KBM-7 (cell line): Measurements from ENCODE around the gene VPS35.

Source experiments
- DNase-seq: peaks from one replicate; pipeline ENCODE4 v3.0.0-alpha.2; 2015
- in situ Hi-C: fragments of 300-500 bp; cut with MboI; formaldehyde crosslinking; loops from 2 replicates; pipeline ENCODE4 v1.14.3; 2020; ENCODE audit warnings: low sequenced_read_pairs, low pct_unique_long_range_greater_than_20kb, mixed read lengths

VPS35 gene

DNA sequence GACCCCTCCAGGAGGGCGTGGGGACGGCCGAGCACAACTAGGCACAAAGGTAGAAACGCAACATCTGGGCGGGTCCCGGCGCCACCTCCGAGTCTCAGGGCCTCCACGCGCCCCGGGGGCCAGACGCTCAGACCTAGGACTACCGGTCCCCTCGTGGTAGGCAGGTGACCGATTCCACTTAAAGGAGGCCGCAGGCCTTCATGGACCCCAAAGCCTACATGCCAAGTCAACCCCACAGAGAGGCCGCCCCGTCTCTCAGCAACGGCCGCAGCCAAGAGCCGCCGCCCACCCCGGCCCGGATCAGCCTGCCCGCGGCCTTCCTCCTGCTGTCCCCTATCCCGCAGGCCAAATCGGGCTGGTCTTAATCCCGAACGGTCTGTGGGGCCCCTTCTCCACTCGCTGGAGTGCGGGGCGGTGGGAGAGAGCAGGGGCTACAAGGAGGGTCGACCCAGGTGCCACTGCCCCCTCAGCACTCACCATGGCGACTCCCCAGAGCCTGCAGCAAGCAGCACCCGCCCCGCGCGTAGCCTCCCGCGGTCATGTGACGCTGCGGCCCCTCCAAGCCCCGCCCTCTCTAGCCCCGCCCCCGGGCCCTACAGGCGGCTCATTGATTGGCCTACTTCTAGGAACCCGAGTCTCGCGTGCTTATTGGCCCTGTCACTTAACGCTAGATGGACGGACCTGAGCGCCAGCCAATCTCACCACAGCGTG is at the start of gene VPS35:
Gene VPS35 (minus strand): TSS at position 525 of the 711 bp plus-strand sequence. CDS start 45 bp downstream, at position 480.
- in situ Hi-C loops: no loop called here
- peak; percentile 97 for DNase-seq

- no peak for DNase-seq
- in situ Hi-C loops: no loop called here
Measured at GRCh38 chr16:46737621-46738214, 48.7 kb upstream of the VPS35 start.

DNA sequence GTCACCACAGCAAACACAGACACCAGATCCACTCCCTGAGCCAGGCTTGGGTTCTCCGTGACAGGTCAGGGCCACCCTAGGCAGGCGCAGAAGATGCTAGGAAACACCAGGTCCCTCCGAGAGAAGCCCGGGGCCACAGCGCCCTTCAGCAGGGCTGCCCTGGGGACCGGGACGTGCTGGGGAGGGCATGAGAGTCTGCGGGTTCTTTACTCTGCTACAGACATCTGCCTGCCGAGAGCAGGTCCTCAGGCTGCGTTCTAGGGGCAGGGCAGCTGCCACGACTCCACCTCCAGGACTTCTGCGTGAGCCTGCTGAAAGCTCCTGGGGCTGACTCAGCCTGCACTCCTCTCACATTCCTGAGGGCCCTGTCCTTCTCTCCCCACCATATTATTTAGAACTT is 47.7 kb upstream of the VPS35 start:
- DNase-seq: no peak
- in situ Hi-C loops: no loop called here

GRCh38 chr16:46733319-46733830 is 44.4 kb upstream of the VPS35 start:
- no peak for DNase-seq
- in situ Hi-C loops: no loop called here

DNA sequence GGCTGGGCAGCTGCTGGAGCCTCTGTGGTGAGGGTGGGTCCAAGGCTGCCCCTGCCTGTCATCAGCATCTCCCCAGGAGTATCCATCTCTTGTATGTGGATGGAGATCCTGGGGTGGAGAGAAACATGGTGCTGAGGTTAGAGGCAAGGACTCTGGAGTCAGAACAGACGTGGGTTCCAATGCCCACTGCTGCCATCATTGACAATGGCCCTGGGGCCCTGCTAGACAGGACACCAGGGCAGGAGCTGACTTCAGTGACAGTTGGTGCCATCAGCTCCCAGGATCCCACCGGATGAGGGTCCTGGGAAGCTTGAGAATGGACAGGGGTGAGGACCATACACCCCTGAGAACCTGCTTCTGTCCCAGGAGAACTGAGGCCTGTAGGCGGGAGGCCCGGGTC is 43.6 kb upstream of the VPS35 start:
- DNase-seq: no peak
- in situ Hi-C loops: no loop called here

DNA sequence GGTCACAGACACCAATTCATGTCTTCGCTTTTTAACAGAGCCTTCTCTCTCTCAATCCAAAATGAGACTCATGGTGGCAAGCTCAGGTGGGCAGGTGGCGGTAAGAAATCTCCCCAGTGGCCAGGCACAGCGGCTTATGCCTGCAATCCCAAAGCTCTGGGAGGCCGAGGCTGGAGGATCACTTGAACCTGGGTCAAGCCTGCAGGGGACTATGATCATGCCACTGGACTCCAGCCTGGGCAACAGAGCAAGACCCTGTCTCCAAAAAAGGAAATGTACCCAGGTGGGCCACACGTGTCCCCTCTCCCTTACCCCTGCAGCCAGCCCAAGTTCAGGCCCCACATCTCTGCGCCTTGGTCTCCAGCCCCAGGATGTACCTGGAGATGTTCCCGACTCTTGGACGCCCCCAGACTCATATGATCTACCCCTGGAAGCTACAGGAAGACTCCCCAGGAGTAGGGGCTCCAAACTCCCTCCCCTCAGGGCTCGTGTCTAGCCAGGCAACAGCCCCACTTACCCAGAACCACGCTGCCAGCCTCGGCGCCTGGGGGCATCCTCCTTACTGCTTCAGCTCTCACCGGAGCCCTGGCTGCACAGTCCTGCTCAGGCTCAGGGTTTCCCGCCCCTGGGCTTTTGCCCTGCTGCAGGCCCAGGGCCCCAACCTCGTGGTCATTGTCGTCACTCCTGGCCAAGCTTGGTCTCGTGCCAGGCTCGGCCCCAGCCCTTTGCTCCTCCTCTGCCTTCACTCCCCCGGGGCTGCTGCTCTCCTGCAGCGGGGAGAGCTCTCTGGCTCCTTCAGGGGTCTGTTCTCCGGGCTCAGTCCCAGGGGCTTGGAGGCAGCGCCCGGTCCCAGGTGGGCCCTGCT is 42.9 kb upstream of the VPS35 start:
- in situ Hi-C loops: no loop called here

GRCh38 chr16:46730801-46731690 is 42.1 kb upstream of the VPS35 start:
- in situ Hi-C loops: no loop called here
- DNase-seq: no peak

More for the DNA sequence above, 42.9 kb upstream of the VPS35 start:
- no peak for DNase-seq

- in situ Hi-C loops: no loop called here
- no peak for DNase-seq
Measured at GRCh38 chr16:46730126-46730525, 41.1 kb upstream of the VPS35 start.

DNA sequence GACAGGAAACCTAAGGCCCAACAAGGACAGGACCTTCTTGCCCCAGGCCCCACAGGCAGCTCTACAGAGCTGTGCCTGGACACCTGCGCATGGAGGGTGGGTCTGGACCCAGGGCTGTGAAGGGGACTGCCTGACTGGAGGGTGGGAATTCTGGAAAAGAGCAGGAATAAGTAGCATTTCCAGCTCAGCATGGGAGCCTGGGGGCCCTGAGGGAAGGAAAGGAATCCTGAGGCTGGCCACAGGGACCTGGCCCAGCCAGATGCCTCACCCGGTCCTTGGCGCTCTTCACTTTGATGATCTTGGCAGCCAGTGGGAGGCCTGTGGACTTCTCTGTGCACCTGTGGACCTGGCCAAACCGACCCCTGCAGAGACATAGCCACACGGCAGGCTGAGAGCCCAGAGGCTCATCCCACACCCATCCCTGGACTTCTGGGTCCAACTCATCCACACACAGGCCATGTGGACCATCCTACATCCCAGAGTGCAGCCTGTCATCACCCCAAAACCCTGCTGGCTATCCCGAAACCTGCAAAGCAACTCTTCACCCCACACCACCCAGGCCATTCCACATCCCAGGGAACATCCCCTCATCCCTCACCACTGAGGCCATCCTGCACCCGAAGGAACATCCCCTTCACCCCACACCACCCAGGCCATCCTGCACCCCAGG is 40.5 kb upstream of the VPS35 start:
- in situ Hi-C loops: no loop called here
- no peak for DNase-seq

GRCh38 chr16:46728806-46729205 is 39.8 kb upstream of the VPS35 start:
- in situ Hi-C loops: no loop called here
- DNase-seq: no peak

- in situ Hi-C loops: no loop called here
Measured at GRCh38 chr16:46727630-46728029, 38.7 kb upstream of the VPS35 start.

GRCh38 chr16:46727184-46727583 is 38.2 kb upstream of the VPS35 start:
- no peak for DNase-seq
- in situ Hi-C loops: no loop called here

More at GRCh38 chr16:46727630-46728029, 38.7 kb upstream of the VPS35 start:
- DNase-seq: no peak

DNA sequence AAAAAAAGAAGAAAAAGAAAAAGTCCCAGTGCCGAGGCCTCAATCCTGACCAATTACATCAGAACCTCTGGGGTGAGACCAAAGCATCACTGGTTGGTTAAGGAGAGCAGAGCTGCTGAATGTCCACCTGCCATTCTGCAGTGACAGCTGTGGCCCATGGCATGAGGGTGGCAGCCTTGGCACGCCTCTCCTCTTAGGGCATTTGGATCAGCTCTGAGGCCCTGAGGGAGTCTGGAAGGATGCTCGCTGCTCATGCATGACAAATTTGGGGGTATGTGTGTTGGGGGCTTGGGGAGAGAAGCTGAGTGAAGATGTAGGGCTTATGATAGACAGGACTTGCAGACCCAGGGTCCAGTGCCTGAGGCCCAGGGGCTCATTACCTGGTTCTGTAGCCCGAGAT is 32.9 kb upstream of the VPS35 start:
- no peak for DNase-seq
- in situ Hi-C loops: no loop called here

DNA sequence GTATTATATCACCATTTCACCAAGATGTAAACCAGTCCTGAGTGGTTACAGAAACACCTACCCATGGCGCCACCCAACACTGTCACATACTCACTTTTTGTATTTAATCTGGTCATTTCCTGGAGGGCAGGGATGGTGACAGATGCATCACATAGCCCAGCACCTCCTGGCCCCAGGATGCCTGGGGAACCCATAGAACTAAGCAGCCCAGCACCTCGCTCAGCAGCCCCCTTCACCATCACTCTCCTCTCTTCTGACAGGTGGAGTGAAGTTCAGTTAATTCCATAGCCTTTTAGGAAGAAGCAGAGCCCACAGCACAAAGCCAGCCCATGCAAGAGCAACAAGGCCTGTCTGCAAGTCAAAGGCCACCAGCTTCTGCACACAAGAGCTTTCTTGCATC is 31.6 kb upstream of the VPS35 start:
- in situ Hi-C loops: no loop called here
- no peak for DNase-seq

GRCh38 chr16:46719528-46719927 is 30.6 kb upstream of the VPS35 start:
- DNase-seq: no peak
- in situ Hi-C loops: no loop called here

DNA sequence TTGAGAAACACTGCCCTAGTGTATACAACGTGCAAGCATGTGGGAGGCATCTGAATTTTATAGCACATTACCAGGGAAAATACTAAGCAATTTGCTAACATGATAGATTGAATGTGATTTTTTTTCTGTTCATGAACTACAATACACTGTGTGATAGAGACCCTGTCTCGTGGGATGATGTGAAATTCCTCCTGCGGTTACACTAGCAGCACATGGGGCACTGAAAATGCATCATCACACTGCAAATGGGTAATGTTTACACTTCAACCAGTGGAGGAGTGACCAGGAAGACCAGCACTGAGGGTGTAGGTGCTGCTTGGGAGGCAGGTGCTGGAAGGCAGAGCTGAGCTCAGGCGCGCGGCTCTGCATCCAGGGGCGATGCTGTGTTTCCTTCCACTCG is 29.2 kb upstream of the VPS35 start:
- in situ Hi-C loops: no loop called here
- DNase-seq: no peak

GRCh38 chr16:46717692-46718091 is 28.7 kb upstream of the VPS35 start:
- in situ Hi-C loops: no loop called here
- no peak for DNase-seq

DNA sequence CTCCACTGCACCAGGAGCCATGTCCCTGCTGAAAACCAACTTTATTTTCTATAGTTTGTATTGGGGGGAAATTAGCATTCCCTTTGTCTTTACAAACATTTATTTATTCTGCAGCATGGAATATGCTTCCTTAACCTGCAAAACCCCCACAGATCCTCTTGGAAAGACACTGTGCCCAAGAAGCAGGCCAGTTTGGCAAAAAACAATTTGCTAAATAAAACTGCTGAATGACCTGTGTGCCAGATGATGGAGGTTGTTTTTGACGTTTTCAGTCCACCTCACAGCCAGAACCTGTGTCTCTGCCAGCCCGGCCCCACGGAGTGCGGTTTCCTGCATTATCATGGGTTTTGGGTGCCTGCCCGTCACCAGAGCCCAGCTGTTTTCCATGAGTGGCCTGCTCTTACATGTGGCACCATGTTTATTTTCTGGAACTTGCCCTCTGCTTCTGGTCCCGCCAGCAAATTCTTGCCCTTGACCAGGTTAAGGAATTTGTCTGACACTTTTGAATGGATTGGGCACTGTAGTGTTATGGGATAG is 26.9 kb upstream of the VPS35 start:
- in situ Hi-C loops: no loop called here
- no peak for DNase-seq
